ENCODE measurements around the gene GPHN.

DNA sequence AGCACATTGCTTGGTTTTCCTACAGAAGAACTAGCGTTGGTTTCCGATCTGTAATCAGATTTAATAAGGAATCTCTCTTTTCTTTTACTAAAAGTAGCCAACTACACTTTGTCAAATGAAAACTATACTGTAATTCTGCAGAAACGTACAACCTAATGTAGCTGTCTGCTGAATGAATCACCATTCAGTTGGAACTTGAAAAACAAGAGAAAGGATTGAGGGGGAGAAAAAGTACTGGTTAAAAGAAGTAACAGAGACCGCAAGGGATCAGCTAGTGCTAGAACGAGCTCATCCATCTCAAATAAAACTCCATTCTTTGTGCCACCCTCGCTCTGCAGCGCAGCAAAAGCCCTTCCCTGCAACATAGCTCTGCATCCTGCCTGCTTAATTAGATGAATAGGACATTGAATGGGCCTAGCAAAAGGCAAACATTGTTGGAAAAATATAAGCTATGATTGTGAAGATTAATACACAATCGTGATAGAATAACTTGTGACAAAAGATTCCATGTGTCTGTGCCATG is 683.9 kb downstream of the GPHN start:
- TF ChIP-seq CTCF (optimal IDR thresholded peaks at IDR 0.05 in 1 of 3, IDR thresholded peaks at IDR 0.05 in 1 of 3, conservative IDR thresholded peaks at IDR 0.05 in 1 of 3; ENCODE audit: extremely low read depth in 1 of 3, insufficient read depth in 2 of 3, low read length in 3 of 3), result no peak
- no peak for TF ChIP-seq EZH2 (IDR thresholded peaks at IDR 0.05; ENCODE audit: low read length)
